ENCODE data around the gene MMD2.

Gene MMD2

DNA sequence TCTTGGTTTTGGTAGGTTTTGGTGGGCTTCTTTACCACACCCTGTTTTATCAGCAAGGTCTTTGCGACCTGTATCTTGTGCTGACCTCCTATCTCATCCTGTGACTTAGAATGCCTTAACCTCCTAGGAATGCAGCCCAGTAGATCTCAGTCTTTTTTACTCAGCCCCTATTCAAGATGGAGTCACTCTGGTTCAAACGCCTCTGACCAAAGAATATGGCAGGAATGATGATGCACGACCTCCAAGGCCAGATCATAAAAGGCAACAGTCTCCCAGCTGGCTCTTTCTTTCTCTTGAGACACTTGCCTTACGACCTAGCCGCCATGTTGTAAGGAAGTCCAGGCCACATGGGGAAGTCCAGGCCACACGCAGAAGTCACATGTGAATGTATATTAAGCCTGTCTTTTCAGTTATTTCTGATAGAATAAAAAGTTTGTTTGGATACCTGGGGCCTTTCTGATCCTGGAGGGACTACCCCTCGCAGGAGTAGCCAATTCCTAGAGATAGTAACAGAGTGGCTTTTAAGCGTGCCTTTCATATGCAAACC lies 65.0 kb downstream of the MMD2 start:
- TF ChIP-seq CEBPB (IDR thresholded peaks at IDR 0.05) (no peak), ZBTB7A (IDR thresholded peaks at IDR 0.05; ENCODE audit: low read depth) (no peak), CREB1 (IDR thresholded peaks at IDR 0.05; ENCODE audit: low read depth) (no peak), YY1 (IDR thresholded peaks at IDR 0.05; ENCODE audit: low read depth) (no peak), EGR1 (IDR thresholded peaks at IDR 0.05) (no peak), TAF1 (IDR thresholded peaks at IDR 0.05; ENCODE audit: low read depth) (no peak), TCF12 (IDR thresholded peaks at IDR 0.05; ENCODE audit: low read depth) (no peak)
- TF ChIP-seq, protein P1, sequence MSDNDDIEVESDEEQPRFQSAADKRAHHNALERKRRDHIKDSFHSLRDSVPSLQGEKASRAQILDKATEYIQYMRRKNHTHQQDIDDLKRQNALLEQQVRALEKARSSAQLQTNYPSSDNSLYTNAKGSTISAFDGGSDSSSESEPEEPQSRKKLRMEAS (IDR thresholded peaks at IDR 0.05): no peak
- TF ChIP-seq, protein P2, sequence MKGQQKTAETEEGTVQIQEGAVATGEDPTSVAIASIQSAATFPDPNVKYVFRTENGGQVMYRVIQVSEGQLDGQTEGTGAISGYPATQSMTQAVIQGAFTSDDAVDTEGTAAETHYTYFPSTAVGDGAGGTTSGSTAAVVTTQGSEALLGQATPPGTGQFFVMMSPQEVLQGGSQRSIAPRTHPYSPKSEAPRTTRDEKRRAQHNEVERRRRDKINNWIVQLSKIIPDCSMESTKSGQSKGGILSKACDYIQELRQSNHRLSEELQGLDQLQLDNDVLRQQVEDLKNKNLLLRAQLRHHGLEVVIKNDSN (IDR thresholded peaks at IDR 0.05): no peak

- TF ChIP-seq, protein P2 (IDR thresholded peaks at IDR 0.05): no peak
- TF ChIP-seq EGR1 (IDR thresholded peaks at IDR 0.05) (no peak), TAF1 (IDR thresholded peaks at IDR 0.05; ENCODE audit: low read depth) (no peak), TCF12 (IDR thresholded peaks at IDR 0.05; ENCODE audit: low read depth) (no peak), NFIC (IDR thresholded peaks at IDR 0.05) (no peak), FOXM1 (IDR thresholded peaks at IDR 0.05; ENCODE audit: borderline replicate concordance, low read depth) (no peak), YY1 (IDR thresholded peaks at IDR 0.05; ENCODE audit: low read depth) (no peak), REST (IDR thresholded peaks at IDR 0.05; ENCODE audit: low read depth) (no peak), CEBPB (IDR thresholded peaks at IDR 0.05) (no peak), ZBTB7A (IDR thresholded peaks at IDR 0.05; ENCODE audit: low read depth) (no peak), RAD21 (IDR thresholded peaks at IDR 0.05; ENCODE audit: low read depth) (no peak), EP300 (IDR thresholded peaks at IDR 0.05; ENCODE audit: borderline replicate concordance) (no peak), CREB1 (IDR thresholded peaks at IDR 0.05; ENCODE audit: low read depth) (no peak), TEAD4 (IDR thresholded peaks at IDR 0.05) (no peak)
- TF ChIP-seq, protein P1 (IDR thresholded peaks at IDR 0.05): no peak
Measured at GRCh38 chr7:4889682-4890081, 69.3 kb downstream of the MMD2 start.

DNA sequence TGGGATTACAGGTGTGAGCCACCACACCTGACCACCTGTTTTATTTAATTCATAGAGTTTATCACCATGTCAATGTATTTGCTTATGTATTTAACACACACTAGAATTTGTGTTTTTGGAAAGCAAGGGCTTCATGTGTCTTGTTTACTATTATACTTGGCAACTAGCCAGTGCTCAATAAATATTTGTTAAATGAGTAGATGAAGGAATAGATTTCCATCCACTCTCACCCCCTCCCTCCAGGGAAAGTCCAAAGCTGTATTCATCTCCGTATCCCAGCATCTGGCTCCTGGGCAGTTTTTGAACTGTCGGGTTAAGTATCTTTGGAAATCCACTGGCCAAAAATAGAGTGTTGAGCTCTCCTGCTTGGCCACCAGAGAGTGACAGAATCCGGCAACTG lies 70.8 kb downstream of the MMD2 start:
- TF ChIP-seq TCF12 (IDR thresholded peaks at IDR 0.05; ENCODE audit: low read depth) (no peak), RAD21 (IDR thresholded peaks at IDR 0.05; ENCODE audit: low read depth) (no peak), TEAD4 (IDR thresholded peaks at IDR 0.05) (no peak), FOXM1 (IDR thresholded peaks at IDR 0.05; ENCODE audit: borderline replicate concordance, low read depth) (no peak), TAF1 (IDR thresholded peaks at IDR 0.05; ENCODE audit: low read depth) (no peak), ZBTB7A (IDR thresholded peaks at IDR 0.05; ENCODE audit: low read depth) (no peak), CEBPB (IDR thresholded peaks at IDR 0.05) (no peak), EGR1 (IDR thresholded peaks at IDR 0.05) (no peak), EP300 (IDR thresholded peaks at IDR 0.05; ENCODE audit: borderline replicate concordance) (no peak), REST (IDR thresholded peaks at IDR 0.05; ENCODE audit: low read depth) (no peak), YY1 (IDR thresholded peaks at IDR 0.05; ENCODE audit: low read depth) (no peak), NFIC (IDR thresholded peaks at IDR 0.05) (no peak), CREB1 (IDR thresholded peaks at IDR 0.05; ENCODE audit: low read depth) (no peak)
- TF ChIP-seq, protein P1 (IDR thresholded peaks at IDR 0.05): no peak
- TF ChIP-seq, protein P2 (IDR thresholded peaks at IDR 0.05): no peak

DNA sequence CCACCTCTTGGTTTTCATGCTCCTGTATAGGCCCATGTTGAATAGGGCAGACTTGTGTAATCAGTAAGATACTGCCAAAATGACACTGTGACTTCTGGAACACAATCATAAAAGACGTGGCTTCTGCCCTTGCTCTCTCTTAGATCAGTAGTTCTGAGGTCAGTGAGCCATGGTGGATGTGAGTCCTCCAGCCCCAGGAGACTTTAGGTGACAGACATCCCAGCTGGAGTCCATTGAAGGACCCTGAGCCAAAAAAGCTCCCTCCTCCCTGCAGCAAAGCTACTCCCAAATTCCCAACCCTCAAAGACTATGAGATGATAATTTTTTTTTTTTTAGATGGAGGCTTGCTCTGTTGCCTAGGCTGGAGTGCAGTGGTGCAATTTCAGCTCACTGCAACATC lies 72.3 kb downstream of the MMD2 start:
- TF ChIP-seq, protein P1 (IDR thresholded peaks at IDR 0.05): no peak
- no peak for TF ChIP-seq EP300 (IDR thresholded peaks at IDR 0.05; ENCODE audit: borderline replicate concordance)
- TF ChIP-seq, protein P2 (IDR thresholded peaks at IDR 0.05): no peak
- no peak for TF ChIP-seq ZBTB7A (IDR thresholded peaks at IDR 0.05; ENCODE audit: low read depth)
- no peak for TF ChIP-seq TEAD4 (IDR thresholded peaks at IDR 0.05)
- no peak for TF ChIP-seq RAD21 (IDR thresholded peaks at IDR 0.05; ENCODE audit: low read depth)
- TF ChIP-seq TAF1 (IDR thresholded peaks at IDR 0.05; ENCODE audit: low read depth): no peak
- no peak for TF ChIP-seq NFIC (IDR thresholded peaks at IDR 0.05)
- TF ChIP-seq CEBPB (IDR thresholded peaks at IDR 0.05): no peak
- no peak for TF ChIP-seq EGR1 (IDR thresholded peaks at IDR 0.05)
- no peak for TF ChIP-seq YY1 (IDR thresholded peaks at IDR 0.05; ENCODE audit: low read depth)
- no peak for TF ChIP-seq CREB1 (IDR thresholded peaks at IDR 0.05; ENCODE audit: low read depth)
- TF ChIP-seq FOXM1 (IDR thresholded peaks at IDR 0.05; ENCODE audit: borderline replicate concordance, low read depth): no peak
